IMR-90 (cell line): ENCODE measurements around the gene MON1A. TPM values are rescaled to one million over a fixed set of nuclear protein-coding genes. Genes with fewer than 3 reads are reported as not detected.

Source experiments
- ATAC-seq: fragments of 200-7000 bp; cut with Tn5 transposase; 2 replicates; pipeline ENCODE4 v1.9.1; 2020; ENCODE audit warnings: low read depth, mild to moderate bottlenecking, moderate library complexity
- BruUV-seq: library from RNA; stranded (reverse); fragments of 400-500 nt; replicated peaks from 2 replicates; lab custom pipeline; 2021; lab: Mats Ljungman, UMichigan
- CTCF ChIA-PET: fragments of 300-600 bp; formaldehyde crosslinking; extraction: SDS; loops from one replicate; lab custom pipeline; 2021; ENCODE audit warnings: antibody characterized with exemption; lab: Yijun Ruan, JAX
- POLR2A ChIA-PET: fragments of 300-600 bp; sonication (Branson Sonifier 250); formaldehyde crosslinking; loops from one replicate; lab custom pipeline; 2022; ENCODE audit warnings: antibody characterized with exemption; ENCODE audit not compliant: unreplicated experiment; lab: Charles Lee
- DNase-seq: peaks from one replicate; pipeline ENCODE4 v3.0.0; 2013
- H2AFZ ChIP-seq: replicated peaks from 2 replicates; pipeline ENCODE3; 2013; ENCODE audit warnings: low read length, mild to moderate bottlenecking; ENCODE audit not compliant: poor library complexity
- H2AK5ac ChIP-seq: 2 replicates; pipeline ENCODE4 v1.6.1; 2013; ENCODE audit warnings: low read depth, low read length, inconsistent platforms
- H2AK9ac ChIP-seq: replicated peaks from 2 replicates; pipeline ENCODE3; 2013; ENCODE audit warnings: mild to moderate bottlenecking, low read depth, low read length, moderate library complexity; ENCODE audit not compliant: poor library complexity
- H2BK120ac ChIP-seq: 2 replicates; pipeline ENCODE4 v1.6.1; 2013; ENCODE audit warnings: low read depth, low read length, inconsistent platforms
- H2BK15ac ChIP-seq: 3 replicates; pipeline ENCODE4 v1.6.1; 2013; ENCODE audit warnings: low read depth, low read length, inconsistent platforms
- H2BK20ac ChIP-seq: 2 replicates; pipeline ENCODE4 v1.6.1; 2013; ENCODE audit warnings: low read depth, mild to moderate bottlenecking, inconsistent platforms, low read length, moderate library complexity
- H2BK5ac ChIP-seq: 2 replicates; pipeline ENCODE4 v1.6.1; 2013; ENCODE audit warnings: mild to moderate bottlenecking, low read depth, low read length, inconsistent platforms; ENCODE audit not compliant: poor library complexity, severe bottlenecking
- H3K14ac ChIP-seq: replicated peaks from 2 replicates; pipeline ENCODE4 v1.6.1; 2013; ENCODE audit warnings: low read depth, low read length, inconsistent platforms
- H3K18ac ChIP-seq: 2 replicates; pipeline ENCODE4 v1.6.1; 2013; ENCODE audit warnings: low read depth, low read length, control low read depth
- H3K23ac ChIP-seq: 2 replicates; pipeline ENCODE4 v1.6.1; 2013; ENCODE audit warnings: low read depth, low read length, inconsistent platforms
- H3K27ac ChIP-seq: 2 replicates; pipeline ENCODE4 v1.5.1; 2013; ENCODE audit warnings: mild to moderate bottlenecking, control low read depth, low read length; ENCODE audit not compliant: insufficient read depth
- H3K27me3 ChIP-seq: 2 replicates; pipeline ENCODE4 v1.6.1; 2013; ENCODE audit warnings: low read length; ENCODE audit not compliant: control insufficient read depth, insufficient read depth
- H3K36me3 ChIP-seq: 2 replicates; pipeline ENCODE4 v1.6.1; 2013; ENCODE audit warnings: low read length, mixed read lengths; ENCODE audit not compliant: control insufficient read depth, insufficient read depth
- H3K4ac ChIP-seq: 2 replicates; pipeline ENCODE4 v1.6.1; 2013; ENCODE audit warnings: low read depth, low read length, inconsistent platforms
- H3K4me1 ChIP-seq: 2 replicates; pipeline ENCODE4 v1.6.1; 2013; ENCODE audit warnings: low read length, mixed read lengths; ENCODE audit not compliant: control insufficient read depth, insufficient read depth
- H3K4me2 ChIP-seq: 2 replicates; pipeline ENCODE4 v1.6.1; 2013; ENCODE audit warnings: low read depth, mild to moderate bottlenecking, control low read depth, low read length, moderate library complexity
- H3K4me3 ChIP-seq: 2 replicates; pipeline ENCODE4 v1.5.1; 2013; ENCODE audit warnings: low read depth, mild to moderate bottlenecking, control low read depth, low read length, moderate library complexity; ENCODE audit not compliant: insufficient read depth
- H3K56ac ChIP-seq: 2 replicates; pipeline ENCODE4 v1.6.1; 2013; ENCODE audit warnings: low read length, inconsistent platforms; ENCODE audit not compliant: insufficient read depth; ENCODE audit errors: extremely low read depth
- H3K79me1 ChIP-seq, 2 experiments: 2 replicates each; pipeline ENCODE4 v1.6.1; 2013; ENCODE audit warnings: low read length in 2 of 2, inconsistent platforms in 1 of 2, low read depth in 1 of 2
- H3K9ac ChIP-seq: 2 replicates; pipeline ENCODE4 v1.6.1; 2013; ENCODE audit warnings: low read depth, low read length, control low read depth
- H3K9me1 ChIP-seq: 2 replicates; pipeline ENCODE4 v1.6.1; 2013; ENCODE audit warnings: low read length, inconsistent platforms; ENCODE audit not compliant: insufficient read depth
- H3K9me3 ChIP-seq: 2 replicates; pipeline ENCODE4 v1.6.1; 2013; ENCODE audit warnings: low read length; ENCODE audit not compliant: control insufficient read depth, insufficient read depth
- H4K20me1 ChIP-seq: 2 replicates; pipeline ENCODE4 v1.6.1; 2013; ENCODE audit warnings: low read length, inconsistent platforms; ENCODE audit not compliant: insufficient read depth
- H4K5ac ChIP-seq: 2 replicates; pipeline ENCODE4 v1.6.1; 2013; ENCODE audit warnings: mild to moderate bottlenecking, low read depth, low read length, control low read depth
- H4K8ac ChIP-seq, 2 experiments: 2 replicates each; pipeline ENCODE4 v1.6.1; 2013; ENCODE audit warnings: low read depth in 2 of 2, low read length in 2 of 2, control low read depth in 1 of 2, inconsistent platforms in 1 of 2
- H4K91ac ChIP-seq: 2 replicates; pipeline ENCODE4 v1.6.1; 2013; ENCODE audit warnings: low read depth, low read length, inconsistent platforms; ENCODE audit not compliant: insufficient read depth
- BHLHE40 ChIP-seq: fragments of 150-350 bp; IDR thresholded peaks from 2 replicates; pipeline ENCODE4 v1.6.1; 2016; ENCODE audit warnings: mild to moderate bottlenecking, low read depth, low read length
- CEBPB ChIP-seq: IDR thresholded peaks from 2 replicates; pipeline ENCODE4 v1.6.1; 2012; ENCODE audit warnings: low read depth, low read length, improper control_type of control experiment
- CHD1 ChIP-seq: IDR thresholded peaks from 2 replicates; pipeline ENCODE4 v1.6.1; 2012; ENCODE audit warnings: low read depth, low read length, improper control_type of control experiment
- CTCF ChIP-seq: conservative IDR thresholded peaks from 2 replicates; pipeline ENCODE4 v1.5.1; 2012; ENCODE audit warnings: mild to moderate bottlenecking, low read depth, low read length, improper control_type of control experiment
- ELK1 ChIP-seq: fragments of 150-350 bp; IDR thresholded peaks from 2 replicates; pipeline ENCODE4 v1.6.1; 2016; ENCODE audit warnings: low read depth, mild to moderate bottlenecking, low read length, moderate library complexity, borderline replicate concordance
- FOS ChIP-seq: fragments of 150-350 bp; IDR thresholded peaks from 2 replicates; pipeline ENCODE4 v1.6.1; 2016; ENCODE audit warnings: low read depth, low read length
- MAFK ChIP-seq: IDR thresholded peaks from 2 replicates; pipeline ENCODE4 v1.6.1; 2012; ENCODE audit warnings: low read depth, low read length, improper control_type of control experiment
- MAZ ChIP-seq: IDR thresholded peaks from 2 replicates; pipeline ENCODE4 v1.6.1; 2012; ENCODE audit warnings: low read depth, mild to moderate bottlenecking, low read length, improper control_type of control experiment, moderate library complexity, borderline replicate concordance
- MXI1 ChIP-seq: IDR thresholded peaks from 2 replicates; pipeline ENCODE4 v1.6.1; 2012; ENCODE audit warnings: low read depth, mild to moderate bottlenecking, low read length, moderate library complexity, borderline replicate concordance
- NFE2L2 ChIP-seq: fragments of 150-350 bp; IDR thresholded peaks from 2 replicates; pipeline ENCODE4 v1.6.1; 2016; ENCODE audit warnings: low read depth, mild to moderate bottlenecking, low read length
- POLR2A ChIP-seq: IDR thresholded peaks from 2 replicates; pipeline ENCODE4 v1.6.1; 2012; ENCODE audit warnings: mild to moderate bottlenecking, low read depth, low read length
- RAD21 ChIP-seq: IDR thresholded peaks from 2 replicates; pipeline ENCODE4 v1.6.1; 2012; ENCODE audit warnings: low read length, improper control_type of control experiment
- RCOR1 ChIP-seq: IDR thresholded peaks from 2 replicates; pipeline ENCODE4 v1.6.1; 2012; ENCODE audit warnings: mild to moderate bottlenecking, low read length, improper control_type of control experiment; ENCODE audit not compliant: insufficient replicate concordance
- RFX5 ChIP-seq: IDR thresholded peaks from 2 replicates; pipeline ENCODE4 v1.8.0; 2012; ENCODE audit warnings: low read depth, mild to moderate bottlenecking, low read length, moderate library complexity
- SMC3 ChIP-seq: fragments of 150-350 bp; IDR thresholded peaks from 2 replicates; pipeline ENCODE4 v1.6.1; 2016; ENCODE audit warnings: low read depth, mild to moderate bottlenecking, antibody characterized with exemption, low read length, moderate library complexity
- USF2 ChIP-seq: fragments of 150-350 bp; IDR thresholded peaks from 2 replicates; pipeline ENCODE4 v1.6.1; 2017; ENCODE audit warnings: mild to moderate bottlenecking, antibody characterized with exemption, low read length, low read depth
- WGBS, 2 experiments: methylation state at CpG; one replicate each; pipeline versions ENCODE4 v1.1.5 to v1.1.7; 2013; ENCODE audit warnings: missing lambda C conversion rate in 2 of 2; ENCODE audit not compliant: insufficient read length in 1 of 2; ENCODE audit errors: extremely low coverage in 2 of 2; 5-methylcytosine and 5-hydroxymethylcytosine counted together
- dilution Hi-C: fragments of 300-500 bp; cut with HindIII; formaldehyde crosslinking; loops from one replicate; pipeline ENCODE4 v1.14.3; 2018; ENCODE audit warnings: low sequenced_read_pairs; ENCODE audit not compliant: unreplicated experiment
- in situ Hi-C: fragments of 300-500 bp; cut with MboI; formaldehyde crosslinking; loops from 3 replicates; pipeline ENCODE4 v1.14.3; 2019; ENCODE audit warnings: low sequenced_read_pairs, inconsistent platforms, mixed read lengths
- intact Hi-C: fragments of 100-400 bp; cut with micrococcal nuclease; formaldehyde crosslinking; loops from 2 replicates; pipeline ENCODE4 v1.10.0; 2022
- polyA plus RNA-seq, 3 experiments: library from polyadenylated mRNA; depleted of rRNA; stranded (reverse); fragments of >200 nt; gene quantifications; 2 replicates each; pipeline ENCODE4 v1.2.3, GENCODE V29; 2012; ENCODE audit warnings: low replicate concordance in 1 of 3
- total RNA-seq: library from RNA; depleted of rRNA; stranded (reverse); fragments of >200 nt; gene quantifications from 2 replicates; pipeline ENCODE4 v1.2.3, GENCODE V29; 2012

Gene MON1A
- total and polyA plus RNA-seq, 2 of the 4 experiments (the other 2 are of a cell fraction), result 8.2 to 13.5 TPM

GRCh38 chr3:49880581-49881315, 48.9 kb downstream of the MON1A start:
- no peak overlapping the region for H2AK9ac ChIP-seq
- CTCF ChIA-PET, result interaction anchor here (0.5 to 1.1 kb wide), 2 partner anchors 30 to 41 kb away, joined by 3 to 5 read pairs; no protein-coding TSS in a partner anchor
- intact Hi-C loops, result no loop called here

More at GRCh38 chr3:49880581-49881315, 48.9 kb downstream of the MON1A start:
- Histone ChIP-seq H3K79me1 (no peaks in the 10 kb centered on the region), H4K8ac (no peak overlapping the region), H3K9me3 (no peaks in the 10 kb centered on the region), H4K5ac (no peak overlapping the region), H2BK20ac (no peak overlapping the region), H3K56ac (no peak overlapping the region), H3K27me3 (peaks cover 41% of the 10 kb centered on the region), H3K4me1 (peaks cover 4% of the 10 kb centered on the region; the same call in 1 of the 2 replicates), H4K20me1 (no peaks in the 10 kb centered on the region; the same call in 1 of the 2 replicates), H3K36me3 (no peaks in the 10 kb centered on the region), H3K18ac (no peak overlapping the region), H2AK5ac (no peak overlapping the region), H2BK15ac (no peak overlapping the region), H3K9ac (no peak overlapping the region), H2BK120ac (no peak overlapping the region), H2AFZ (no peak overlapping the region), H3K4me3 (no peak overlapping the region), H3K4ac (no peak overlapping the region), H2BK5ac (no peak overlapping the region), H3K9me1 (no peaks in the 10 kb centered on the region), H4K91ac (no peak overlapping the region), H3K4me2 (no peak overlapping the region), H3K14ac (no peak overlapping the region), H3K23ac (no peak overlapping the region), H3K27ac (no peak overlapping the region)
- POLR2A ChIA-PET, result no interaction called here
- dilution Hi-C loops (no loop called here), in situ Hi-C loops (no loop called here)
- no peak for TF ChIP-seq RFX5
- no peak for TF ChIP-seq RAD21
- TF ChIP-seq MXI1, result no peak
- no peak for TF ChIP-seq ELK1
- TF ChIP-seq MAFK, result no peak
- no peak for TF ChIP-seq SMC3
- TF ChIP-seq MAZ, result no peak
- TF ChIP-seq RCOR1, result no peak
- no peak for TF ChIP-seq POLR2A
- TF ChIP-seq BHLHE40, result no peak
- no peak for TF ChIP-seq CTCF
- TF ChIP-seq CEBPB, result no peak
- no peak for TF ChIP-seq NFE2L2
- no peak for TF ChIP-seq USF2
- no peak for TF ChIP-seq FOS
- TF ChIP-seq CHD1, result no peak
- ATAC-seq (no peak), DNase-seq (no peak)
- BruUV-seq, result no TSS peak
- no CpG with 5 or more reads among the region's 6 CpGs for WGBS, 2 experiments
